Activated CD4-positive, alpha-beta T cell treated with anti-CD3 and anti-CD28 coated beads, Interleukin-2, amount 50 U/mL, for 24 hours (primary cell): ENCODE results near the gene NCOA3.
A peak's percentile ranks its signal among the peaks of the same experiment; 100 is the strongest.

Experiments used
- DNase-seq, 2 donors: peaks; one replicate each; pipeline ENCODE4 v3.0.0-alpha.2; 2020; ENCODE audit warnings: low read depth in 1 of 2, low spot score in 1 of 2

The NCOA3 gene

GRCh38 chr20:47596003-47596571 lies 94.4 kb downstream of the NCOA3 start:
- no peak for DNase-seq

GRCh38 chr20:47597090-47597489 lies 95.4 kb downstream of the NCOA3 start:
- no peak for DNase-seq

- no peak for DNase-seq
These were observed 97.4 kb downstream of the NCOA3 start for GRCh38 chr20:47598911-47599744.

GRCh38 chr20:47600967-47601547 lies 99.4 kb downstream of the NCOA3 start:
- DNase-seq: no peak

GRCh38 chr20:47603260-47603659 lies 101.6 kb downstream of the NCOA3 start:
- no peak for DNase-seq

- DNase-seq: no peak
These were observed 104.2 kb downstream of the NCOA3 start for GRCh38 chr20:47605673-47606413.

- DNase-seq: no peak
These were observed 104.8 kb downstream of the NCOA3 start for GRCh38 chr20:47606414-47606982.

- no peak for DNase-seq
These were observed 105.4 kb downstream of the NCOA3 start for GRCh38 chr20:47606983-47607613.

GRCh38 chr20:47609001-47609400 lies 107.3 kb downstream of the NCOA3 start:
- no peak for DNase-seq

- DNase-seq: peak; percentile 32 to 78
These were observed 108.7 kb downstream of the NCOA3 start for GRCh38 chr20:47610247-47610944.

- no peak for DNase-seq
These were observed 109.2 kb downstream of the NCOA3 start for GRCh38 chr20:47610945-47611250.

GRCh38 chr20:47611785-47612184 lies 110.1 kb downstream of the NCOA3 start:
- DNase-seq: no peak

- DNase-seq: no peak
These were observed 111.0 kb downstream of the NCOA3 start for GRCh38 chr20:47612670-47613069.

- DNase-seq: no peak
These were observed 113.1 kb downstream of the NCOA3 start for GRCh38 chr20:47614703-47615309.

- DNase-seq: no peak
These were observed 116.8 kb downstream of the NCOA3 start for GRCh38 chr20:47618479-47618878.

- no peak for DNase-seq
These were observed 119.4 kb downstream of the NCOA3 start for GRCh38 chr20:47620808-47621805.

GRCh38 chr20:47622118-47622665 lies 120.5 kb downstream of the NCOA3 start:
- DNase-seq: no peak

- DNase-seq: no peak
These were observed 121.5 kb downstream of the NCOA3 start for GRCh38 chr20:47623206-47623605.

- no peak for DNase-seq
These were observed 125.9 kb downstream of the NCOA3 start for GRCh38 chr20:47627540-47627939.
